HG03457 (cell line): ENCODE data around the gene GSTM5.
"Not testable (repeated sequence)": the region's sequence is repeated elsewhere in the genome, so short reads cannot be mapped to it uniquely, and the experiment has no call there.

Source experiments
- ATAC-seq: cut with Tn5 transposase; IDR thresholded peaks from one replicate; pipeline ENCODE4 v1.9.1; 2021; ENCODE audit warnings: moderate number of reproducible peaks; ENCODE audit not compliant: unreplicated experiment

Gene GSTM5

GRCh38 chr1:109760581-109761226 is 48.7 kb downstream of the GSTM5 start:
- ATAC-seq, result no peak

DNA sequence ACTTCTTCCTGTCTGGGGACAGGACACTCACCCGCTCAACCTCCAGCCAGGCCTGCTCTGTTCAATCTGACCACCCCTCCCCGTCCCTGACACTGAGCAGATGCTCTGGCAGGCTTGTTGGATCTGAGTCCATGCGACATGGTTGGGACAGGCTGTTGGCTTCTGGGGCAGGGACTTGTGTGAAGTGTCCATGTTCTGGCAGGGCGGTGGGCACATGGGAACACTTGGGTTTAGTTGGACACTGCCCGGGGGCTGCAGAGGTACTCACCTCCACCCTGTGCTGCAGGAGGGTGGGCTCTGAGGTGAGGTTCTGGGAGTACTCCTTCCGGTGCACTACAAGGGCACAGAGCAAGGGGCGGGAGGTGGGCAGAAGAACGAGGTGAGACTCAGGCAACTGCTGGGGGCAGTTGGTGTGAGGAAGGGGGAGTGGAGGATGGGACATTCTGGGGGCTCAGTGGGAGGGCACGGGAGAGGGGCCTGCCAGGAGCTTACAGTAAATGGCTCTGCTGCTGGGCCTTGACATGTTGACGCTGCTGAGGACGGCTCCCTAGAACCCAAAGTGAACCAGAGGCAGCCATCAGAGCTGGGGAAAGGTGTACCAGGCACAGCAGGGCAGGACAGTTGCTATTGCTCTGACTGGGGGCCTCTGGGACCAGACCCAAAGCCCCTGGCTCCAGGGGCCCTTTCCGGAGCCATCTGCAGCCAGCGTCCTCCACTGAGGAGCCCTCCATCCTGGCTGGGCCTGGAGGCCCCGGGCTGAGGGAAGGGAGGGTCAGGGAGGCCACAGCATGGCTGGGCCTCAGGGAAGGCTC is 49.4 kb downstream of the GSTM5 start:
- ATAC-seq, result no peak

DNA sequence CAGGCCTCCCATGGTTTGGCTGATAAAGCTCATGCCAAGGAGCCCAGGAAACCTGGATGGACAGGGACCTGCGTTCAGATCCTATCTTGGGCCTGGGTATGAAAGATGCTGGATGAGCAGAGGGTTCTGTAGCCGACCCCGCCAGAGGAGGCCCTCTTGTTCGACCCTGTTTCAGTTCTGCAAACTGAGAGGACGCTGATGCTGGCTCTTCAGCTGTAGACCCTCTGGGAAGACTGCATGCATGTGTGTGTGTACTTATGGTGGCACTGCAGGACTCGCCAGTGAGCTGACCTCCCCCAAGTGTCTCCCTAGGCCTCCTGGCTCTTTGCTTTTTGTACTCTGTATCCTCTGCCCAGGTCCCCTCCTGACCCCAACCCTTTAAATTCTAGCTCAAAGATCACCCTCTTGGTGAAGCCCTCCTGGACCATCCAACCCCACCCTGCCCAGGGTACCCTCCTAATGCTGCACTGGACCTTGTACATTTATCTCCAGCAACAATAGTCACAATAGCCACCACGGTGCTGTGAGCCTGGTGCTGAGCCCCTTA is 50.1 kb downstream of the GSTM5 start:
- ATAC-seq, result no peak

- ATAC-seq, result no peak
Observed at GRCh38 chr1:109762821-109763645, 51.0 kb downstream of the GSTM5 start.

GRCh38 chr1:109763646-109764415 is 51.8 kb downstream of the GSTM5 start, which contains the start of gene EPS8L3:
Gene EPS8L3, minus strand, starts transcription at chr1:109763923. Its CDS starts 2,174 bp downstream, at chr1:109761749.
- no peak for ATAC-seq

GRCh38 chr1:109764561-109765482 is 52.8 kb downstream of the GSTM5 start:
- ATAC-seq, result no peak

- no peak for ATAC-seq
Observed at GRCh38 chr1:109765483-109765815, 53.4 kb downstream of the GSTM5 start.

GRCh38 chr1:109765896-109766615 is 54.0 kb downstream of the GSTM5 start:
- no peak for ATAC-seq

DNA sequence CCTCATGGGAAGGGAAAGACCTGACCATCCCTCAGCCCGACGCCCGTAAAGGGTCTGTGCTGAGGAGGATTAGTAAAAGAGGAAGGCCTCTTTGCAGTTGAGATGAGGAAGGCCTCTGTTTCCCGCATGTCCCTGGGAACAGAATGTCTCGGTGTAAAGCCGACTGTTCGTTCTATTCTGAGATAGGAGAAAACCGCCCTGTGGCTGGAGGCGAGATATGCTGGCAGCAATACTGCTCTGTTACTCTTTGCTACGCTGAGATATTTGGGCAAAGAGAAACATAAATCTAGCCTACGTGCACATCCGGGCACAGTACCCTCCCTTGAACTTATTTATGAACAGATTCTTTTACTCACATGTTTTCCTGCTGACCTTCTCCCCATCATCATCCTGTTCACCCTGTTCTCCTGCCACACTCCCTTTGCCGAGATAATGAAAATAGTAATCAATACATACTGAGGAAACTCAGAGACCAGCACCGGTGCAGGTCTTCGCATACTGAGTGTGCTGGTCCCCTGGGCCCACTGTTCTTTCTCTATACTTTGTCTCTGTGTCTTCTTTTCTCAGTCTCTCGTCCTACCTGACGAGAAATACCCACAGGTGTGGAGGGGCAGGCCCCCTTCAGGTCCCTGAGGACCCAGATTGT is 55.1 kb downstream of the GSTM5 start:
- not testable (repeated sequence) for ATAC-seq
